ENCODE data around the gene ATP2A1.
"Not testable (repeated sequence)": the region's sequence is repeated elsewhere in the genome, so short reads cannot be mapped to it uniquely, and the experiment has no call there.

ATP2A1 gene

GRCh38 chr16:28865722-28866453 is 12.4 kb upstream of the ATP2A1 start:
- no peaks in the 10 kb centered on the region for H3K27me3 ChIP-seq
- H3K27ac ChIP-seq = peak overlapping the region in 6 of 11 experiments; percentile 34 to 100 (median 96); a peak in 7 of 22 replicates
- no peak for TF ChIP-seq Cebpa-rat (IDR thresholded peaks at IDR 0.05)
- H3K9me3 ChIP-seq (replicated peaks in 1 of 11) = no peaks in the 10 kb centered on the region
- H3K4me1 ChIP-seq = peaks cover 25 to 44% (median 35%) of the 10 kb centered on the region in 10 experiments
- peaks cover 10 to 65% (median 50%) of the 10 kb centered on the region in 11 experiments; a peak in 21 of 22 replicates for H4K20me1 ChIP-seq
- peak overlapping the region in 7 of 10 experiments; percentile 86 to 95 (median 91); a peak in 5 of 20 replicates for H3K4me3 ChIP-seq
- H3K9ac ChIP-seq = peak overlapping the region; percentile 88 to 100 (median 97); a peak in 19 of 22 replicates
- H3K4me2 ChIP-seq = peak overlapping the region; percentile 87 to 97 (median 96)
- H3K36me3 ChIP-seq = peaks cover 43 to 56% (median 48%) of the 10 kb centered on the region in 11 experiments

GRCh38 chr16:28866454-28866804 is 11.9 kb upstream of the ATP2A1 start:
- H3K4me2 ChIP-seq = peak overlapping the region in 8 of 11 experiments; percentile 9 to 96 (median 34); a peak in 9 of 22 replicates
- peaks cover 25 to 40% (median 33%) of the 10 kb centered on the region in 10 experiments for H3K4me1 ChIP-seq
- H3K27ac ChIP-seq = peak overlapping the region in 4 of 11 experiments; percentile 5 to 35 (median 28); a peak in 5 of 22 replicates
- peak overlapping the region in 8 of 11 experiments; percentile 21 to 65 (median 53); a peak in 13 of 22 replicates for H3K9ac ChIP-seq
- H3K36me3 ChIP-seq = peaks cover 48 to 61% (median 53%) of the 10 kb centered on the region in 11 experiments
- TF ChIP-seq Cebpa-rat (IDR thresholded peaks at IDR 0.05) = no peak
- no peaks in the 10 kb centered on the region for H3K9me3 ChIP-seq (replicated peaks in 1 of 11)
- no peak overlapping the region for H3K4me3 ChIP-seq
- peaks cover 10 to 70% (median 50%) of the 10 kb centered on the region in 11 experiments; a peak in 21 of 22 replicates for H4K20me1 ChIP-seq
- no peaks in the 10 kb centered on the region for H3K27me3 ChIP-seq

GRCh38 chr16:28867241-28867640 is 11.0 kb upstream of the ATP2A1 start:
- Histone ChIP-seq H3K27ac (0 out of 22 replicates have a peak overlapping the region, but pooled peaks of 2 of the 11 experiments have one; percentile 5 to 27), H3K36me3 (peaks cover 56 to 70% (median 61%) of the 10 kb centered on the region in 11 experiments), H3K27me3 (no peaks in the 10 kb centered on the region), H3K4me1 (peaks cover 17 to 32% (median 26%) of the 10 kb centered on the region in 10 experiments), H3K9me3 (replicated peaks in 1 of 11) (no peaks in the 10 kb centered on the region), H3K4me2 (no peak overlapping the region), H4K20me1 (peaks cover 10 to 78% (median 51%) of the 10 kb centered on the region in 11 experiments; a peak in 21 of 22 replicates), H3K9ac (peak overlapping the region in 6 of 11 experiments; percentile 1 to 65 (median 50); a peak in 6 of 22 replicates), H3K4me3 (no peak overlapping the region)
- no peak for TF ChIP-seq Cebpa-rat (IDR thresholded peaks at IDR 0.05)

- H3K4me3 ChIP-seq; H3K27ac ChIP-seq; H3K4me2 ChIP-seq; H3K27me3 ChIP-seq; H3K9me3 ChIP-seq (replicated peaks in 1 of 11): not testable (repeated sequence)
- H3K9ac ChIP-seq = peak overlapping the region in 1 of 11 experiments; percentile 15; a peak in 2 of 22 replicates
- H3K4me1 ChIP-seq = peaks cover 15 to 28% (median 22%) of the 10 kb centered on the region in 10 experiments
- peaks cover 10 to 82% (median 51%) of the 10 kb centered on the region in 11 experiments; a peak in 21 of 22 replicates for H4K20me1 ChIP-seq
- H3K36me3 ChIP-seq = peaks cover 61 to 74% (median 66%) of the 10 kb centered on the region in 11 experiments
Observed at GRCh38 chr16:28867646-28868045, 10.6 kb upstream of the ATP2A1 start.

GRCh38 chr16:28869201-28869600 is 9.1 kb upstream of the ATP2A1 start:
- Histone ChIP-seq H3K9me3 (replicated peaks in 1 of 11) (no peaks in the 10 kb centered on the region), H3K27me3 (no peaks in the 10 kb centered on the region), H3K9ac (no peak overlapping the region), H4K20me1 (peaks cover 19 to 96% (median 57%) of the 10 kb centered on the region in 11 experiments; a peak in 21 of 22 replicates), H3K4me1 (peaks cover 16 to 29% (median 25%) of the 10 kb centered on the region in 10 experiments), H3K36me3 (peaks cover 72 to 89% (median 81%) of the 10 kb centered on the region in 11 experiments), H3K27ac (no peak overlapping the region), H3K4me2 (no peak overlapping the region), H3K4me3 (no peak overlapping the region)
- TF ChIP-seq Cebpa-rat (IDR thresholded peaks at IDR 0.05) = no peak

GRCh38 chr16:28872952-28873351 is 5.3 kb upstream of the ATP2A1 start:
- Histone ChIP-seq H3K36me3 (peaks cover 67 to 86% (median 73%) of the 10 kb centered on the region in 11 experiments), H3K27ac (no peak overlapping the region), H4K20me1 (peaks cover 7 to 92% (median 59%) of the 10 kb centered on the region in 11 experiments; a peak in 18 of 22 replicates), H3K9ac (no peak overlapping the region; a peak in 1 of 22 replicates), H3K9me3 (replicated peaks in 1 of 11) (no peaks in the 10 kb centered on the region), H3K4me3 (no peak overlapping the region), H3K4me1 (peaks cover 15 to 42% (median 38%) of the 10 kb centered on the region in 10 experiments), H3K4me2 (no peak overlapping the region), H3K27me3 (no peaks in the 10 kb centered on the region)
- TF ChIP-seq Cebpa-rat (IDR thresholded peaks at IDR 0.05) = no peak

GRCh38 chr16:28873543-28874201 is 4.6 kb upstream of the ATP2A1 start:
- H3K36me3 ChIP-seq = peaks cover 61 to 79% (median 66%) of the 10 kb centered on the region in 11 experiments
- TF ChIP-seq Cebpa-rat (IDR thresholded peaks at IDR 0.05) = no peak

GRCh38 chr16:28874406-28874805 is 3.9 kb upstream of the ATP2A1 start:
- Histone ChIP-seq H3K9me3 (replicated peaks in 1 of 11) (no peaks in the 10 kb centered on the region), H3K4me1 (peaks cover 21 to 56% (median 52%) of the 10 kb centered on the region in 10 experiments), H3K27ac (peak overlapping the region in 3 of 11 experiments; percentile 10 to 35 (median 16); a peak in 1 of 22 replicates)

More at GRCh38 chr16:28873543-28874201, 4.6 kb upstream of the ATP2A1 start:
- no peak overlapping the region for H3K4me3 ChIP-seq
- H4K20me1 ChIP-seq = peaks cover 7 to 87% (median 56%) of the 10 kb centered on the region in 11 experiments; a peak in 18 of 22 replicates
- H3K9ac ChIP-seq = no peak overlapping the region
- no peaks in the 10 kb centered on the region for H3K9me3 ChIP-seq (replicated peaks in 1 of 11)
- H3K27me3 ChIP-seq = no peaks in the 10 kb centered on the region
- no peak overlapping the region for H3K4me2 ChIP-seq
- peaks cover 15 to 49% (median 45%) of the 10 kb centered on the region in 10 experiments for H3K4me1 ChIP-seq
- peak overlapping the region in 1 of 11 experiments; percentile 10; a peak in 1 of 22 replicates for H3K27ac ChIP-seq

More at GRCh38 chr16:28874406-28874805, 3.9 kb upstream of the ATP2A1 start:
- no peak overlapping the region for H3K4me3 ChIP-seq
- no peaks in the 10 kb centered on the region for H3K27me3 ChIP-seq
- peaks cover 54 to 72% (median 59%) of the 10 kb centered on the region in 11 experiments for H3K36me3 ChIP-seq
- no peak overlapping the region for H3K4me2 ChIP-seq
- peak overlapping the region in 4 of 11 experiments; percentile 0 to 33 (median 26); a peak in 3 of 22 replicates for H3K9ac ChIP-seq
- no peak for TF ChIP-seq Cebpa-rat (IDR thresholded peaks at IDR 0.05)
- H4K20me1 ChIP-seq = peaks cover 4 to 80% (median 49%) of the 10 kb centered on the region in 11 experiments; a peak in 18 of 22 replicates

All from BLaER1 treated with 17β-estradiol and CSF1 and Interleukin-3, amounts not matched to agents 10 nM and 100 nM (cell line).